HUES6 (cell line): Measurements from ENCODE around the gene FBH1.

ENCODE experiments used
- H3K27ac ChIP-seq: 2 replicates; pipeline ENCODE4 v1.7.0; 2013; ENCODE audit warnings: low read depth, mild to moderate bottlenecking, low read length, inconsistent platforms
- H3K27me3 ChIP-seq: 2 replicates; pipeline ENCODE4 v1.6.1; 2013; ENCODE audit warnings: low read length; ENCODE audit not compliant: control insufficient read depth, insufficient read depth
- H3K36me3 ChIP-seq: 2 replicates; pipeline ENCODE4 v1.6.1; 2013; ENCODE audit warnings: low read length; ENCODE audit not compliant: control insufficient read depth, insufficient read depth
- H3K4me1 ChIP-seq: 2 replicates; pipeline ENCODE4 v1.6.1; 2013; ENCODE audit warnings: low read length; ENCODE audit not compliant: control insufficient read depth, insufficient read depth
- H3K4me3 ChIP-seq: 2 replicates; pipeline ENCODE4 v1.5.1; 2013; ENCODE audit warnings: low read depth, low read length
- H3K9ac ChIP-seq: one replicate; pipeline ENCODE4 v1.6.1; 2013; ENCODE audit warnings: mild to moderate bottlenecking, low read length
- H3K9me3 ChIP-seq: 2 replicates; pipeline ENCODE4 v1.6.1; 2013; ENCODE audit warnings: low read depth, low read length; ENCODE audit not compliant: control insufficient read depth, insufficient read depth

The FBH1 gene

GRCh38 chr10:5951167-5951711 is 61.2 kb downstream of the FBH1 start:
- H3K4me1 ChIP-seq, result no peaks in the 10 kb centered on the region; the same call in 1 of the 2 replicates
- no peak overlapping the region for H3K27ac ChIP-seq
- H3K36me3 ChIP-seq, result no peaks in the 10 kb centered on the region
- no peaks in the 10 kb centered on the region for H3K9me3 ChIP-seq
- H3K9ac ChIP-seq, result no peak overlapping the region
- no peaks in the 10 kb centered on the region for H3K27me3 ChIP-seq
- no peak overlapping the region for H3K4me3 ChIP-seq

- no peak overlapping the region for H3K4me3 ChIP-seq
- no peak overlapping the region for H3K27ac ChIP-seq
- no peak overlapping the region for H3K9ac ChIP-seq
- no peaks in the 10 kb centered on the region for H3K9me3 ChIP-seq
- H3K27me3 ChIP-seq, result no peaks in the 10 kb centered on the region
- no peaks in the 10 kb centered on the region for H3K36me3 ChIP-seq
- H3K4me1 ChIP-seq, result no peaks in the 10 kb centered on the region; the same call in 1 of the 2 replicates
These were observed 61.8 kb downstream of the FBH1 start for GRCh38 chr10:5951721-5952407.

- Histone ChIP-seq H3K36me3 (no peaks in the 10 kb centered on the region), H3K27ac (no peak overlapping the region), H3K9ac (no peak overlapping the region), H3K4me1 (no peaks in the 10 kb centered on the region; the same call in 1 of the 2 replicates), H3K4me3 (no peak overlapping the region), H3K27me3 (no peaks in the 10 kb centered on the region), H3K9me3 (no peaks in the 10 kb centered on the region)
These were observed 62.8 kb downstream of the FBH1 start for GRCh38 chr10:5952731-5953385.

- no peak overlapping the region for H3K4me3 ChIP-seq
- no peak overlapping the region for H3K27ac ChIP-seq
- H3K9me3 ChIP-seq, result no peaks in the 10 kb centered on the region
- no peaks in the 10 kb centered on the region for H3K36me3 ChIP-seq
- no peaks in the 10 kb centered on the region; the same call in 1 of the 2 replicates for H3K4me1 ChIP-seq
- H3K9ac ChIP-seq, result no peak overlapping the region
- H3K27me3 ChIP-seq, result no peaks in the 10 kb centered on the region
These were observed 63.6 kb downstream of the FBH1 start for GRCh38 chr10:5953676-5954075.

GRCh38 chr10:5956146-5956936 is 66.3 kb downstream of the FBH1 start:
- no peaks in the 10 kb centered on the region for H3K36me3 ChIP-seq
- no peak overlapping the region for H3K4me3 ChIP-seq
- no peaks in the 10 kb centered on the region for H3K9me3 ChIP-seq
- no peak overlapping the region for H3K9ac ChIP-seq
- no peak overlapping the region for H3K27ac ChIP-seq
- no peaks in the 10 kb centered on the region; the same call in 1 of the 2 replicates for H3K4me1 ChIP-seq
- H3K27me3 ChIP-seq, result no peaks in the 10 kb centered on the region

GRCh38 chr10:5958077-5958476 is 68.0 kb downstream of the FBH1 start:
- no peaks in the 10 kb centered on the region for H3K9me3 ChIP-seq
- no peak overlapping the region for H3K27ac ChIP-seq
- H3K4me1 ChIP-seq, result no peaks in the 10 kb centered on the region; the same call in 1 of the 2 replicates
- H3K9ac ChIP-seq, result no peak overlapping the region
- H3K36me3 ChIP-seq, result no peaks in the 10 kb centered on the region
- no peaks in the 10 kb centered on the region for H3K27me3 ChIP-seq
- no peak overlapping the region for H3K4me3 ChIP-seq

- H3K9ac ChIP-seq, result no peak overlapping the region
- H3K36me3 ChIP-seq, result no peaks in the 10 kb centered on the region
- H3K27me3 ChIP-seq, result no peaks in the 10 kb centered on the region
- H3K9me3 ChIP-seq, result no peaks in the 10 kb centered on the region
- no peak overlapping the region for H3K27ac ChIP-seq
- H3K4me1 ChIP-seq, result no peaks in the 10 kb centered on the region; the same call in 1 of the 2 replicates
- no peak overlapping the region for H3K4me3 ChIP-seq
These were observed 68.6 kb downstream of the FBH1 start for GRCh38 chr10:5958675-5959074.

- Histone ChIP-seq H3K9me3 (no peaks in the 10 kb centered on the region), H3K27me3 (no peaks in the 10 kb centered on the region), H3K4me1 (no peaks in the 10 kb centered on the region; the same call in 1 of the 2 replicates), H3K27ac (no peak overlapping the region), H3K9ac (no peak overlapping the region), H3K4me3 (no peak overlapping the region), H3K36me3 (no peaks in the 10 kb centered on the region)
These were observed 69.1 kb downstream of the FBH1 start for GRCh38 chr10:5959142-5959541.

GRCh38 chr10:5959581-5960069 is 69.6 kb downstream of the FBH1 start:
- H3K9ac ChIP-seq, result no peak overlapping the region
- no peak overlapping the region for H3K4me3 ChIP-seq
- H3K4me1 ChIP-seq, result no peaks in the 10 kb centered on the region; the same call in 1 of the 2 replicates
- H3K27me3 ChIP-seq, result no peaks in the 10 kb centered on the region
- H3K36me3 ChIP-seq, result no peaks in the 10 kb centered on the region
- H3K9me3 ChIP-seq, result no peaks in the 10 kb centered on the region
- no peak overlapping the region for H3K27ac ChIP-seq

- Histone ChIP-seq H3K36me3 (no peaks in the 10 kb centered on the region), H3K4me1 (no peaks in the 10 kb centered on the region; the same call in 1 of the 2 replicates), H3K4me3 (no peak overlapping the region), H3K27me3 (no peaks in the 10 kb centered on the region), H3K9ac (no peak overlapping the region), H3K9me3 (no peaks in the 10 kb centered on the region), H3K27ac (no peak overlapping the region)
These were observed 70.3 kb downstream of the FBH1 start for GRCh38 chr10:5960070-5960972.
